Measurements from ENCODE around the gene HCN1.

HCN1 gene

DNA sequence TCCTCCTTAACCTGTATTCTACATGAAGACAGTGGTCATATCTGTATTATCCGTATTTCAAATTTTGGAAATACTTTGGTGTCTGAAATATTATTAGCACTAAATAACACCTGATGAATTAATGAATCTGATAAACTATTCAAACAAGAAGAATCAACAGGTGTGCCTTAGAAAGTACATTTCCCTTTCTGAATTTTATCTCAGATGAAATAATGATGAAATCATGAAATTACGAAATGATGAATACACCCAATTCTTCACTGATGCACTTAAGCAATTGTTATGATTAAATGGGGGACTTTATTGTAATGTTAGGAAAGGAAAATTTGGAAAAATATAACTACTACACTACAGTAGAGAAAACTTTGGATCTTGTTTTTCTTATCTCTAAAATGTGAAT, 313.6 kb downstream of the HCN1 start:
- CTCF ChIA-PET, result no interaction called here
- Histone ChIP-seq H3K27ac (ENCODE audit: extremely low read depth, low read depth, low read length) (no peak overlapping the region), H3K36me3 (ENCODE audit: control insufficient read depth in 2 of 2, insufficient read depth in 1 of 2, low read length in 2 of 2) (no peaks in the 10 kb centered on the region), H3K4me1 (ENCODE audit: control insufficient read depth, insufficient read depth, low read length) (no peaks in the 10 kb centered on the region), H3K4me3 (ENCODE audit: low read depth, low read length) (no peak overlapping the region), H3K9me3 (ENCODE audit: control insufficient read depth, insufficient read depth, low read depth, low read length) (no peaks in the 10 kb centered on the region)
- POLR2A ChIA-PET, result no interaction called here
- TF ChIP-seq, protein P1, sequence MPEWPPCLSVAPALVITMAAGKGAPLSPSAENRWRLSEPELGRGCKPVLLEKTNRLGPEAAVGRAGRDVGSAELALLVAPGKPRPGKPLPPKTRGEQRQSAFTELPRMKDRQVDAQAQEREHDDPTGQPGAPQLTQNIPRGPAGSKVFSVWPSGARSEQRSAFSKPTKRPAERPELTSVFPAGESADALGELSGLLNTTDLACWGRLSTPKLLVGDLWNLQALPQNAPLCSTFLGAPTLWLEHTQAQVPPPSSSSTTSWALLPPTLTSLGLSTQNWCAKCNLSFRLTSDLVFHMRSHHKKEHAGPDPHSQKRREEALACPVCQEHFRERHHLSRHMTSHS (tag by site-specific recombination; IDR thresholded peaks at IDR 0.05), result no peak
- peak; percentile 68 for TF ChIP-seq SCRT2 (tag by site-specific recombination; IDR thresholded peaks at IDR 0.05)
- TF ChIP-seq ZNF544 (tag by site-specific recombination; IDR thresholded peaks at IDR 0.05), result no peak

DNA sequence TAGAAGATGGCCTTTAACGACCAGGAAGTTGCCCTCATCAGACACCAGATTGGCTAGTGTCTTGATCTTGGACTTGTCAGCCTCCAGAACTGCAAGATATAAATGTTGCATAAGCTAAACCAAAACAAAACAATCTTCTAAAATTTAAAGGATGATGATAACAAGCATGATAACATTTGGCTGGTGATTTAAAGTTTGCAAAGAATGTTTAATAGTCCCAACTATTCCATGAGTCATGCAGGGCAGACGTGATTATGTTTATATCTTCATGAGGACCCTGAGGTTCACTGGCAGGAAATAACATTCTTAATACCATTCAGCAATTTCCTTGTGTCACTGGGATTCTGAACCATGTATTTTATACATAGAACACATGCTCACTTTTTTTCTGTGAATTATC, 319.8 kb downstream of the HCN1 start:
- ChIA-PET POLR2A (no interaction called here), CTCF (no interaction called here)
- H3K9me3 ChIP-seq (ENCODE audit: control insufficient read depth, insufficient read depth, low read depth, low read length), result no peaks in the 10 kb centered on the region
- H3K36me3 ChIP-seq (ENCODE audit: control insufficient read depth in 2 of 2, insufficient read depth in 1 of 2, low read length in 2 of 2), result no peaks in the 10 kb centered on the region
- H3K4me1 ChIP-seq (ENCODE audit: control insufficient read depth, insufficient read depth, low read length), result no peaks in the 10 kb centered on the region
- TF ChIP-seq, protein P2, sequence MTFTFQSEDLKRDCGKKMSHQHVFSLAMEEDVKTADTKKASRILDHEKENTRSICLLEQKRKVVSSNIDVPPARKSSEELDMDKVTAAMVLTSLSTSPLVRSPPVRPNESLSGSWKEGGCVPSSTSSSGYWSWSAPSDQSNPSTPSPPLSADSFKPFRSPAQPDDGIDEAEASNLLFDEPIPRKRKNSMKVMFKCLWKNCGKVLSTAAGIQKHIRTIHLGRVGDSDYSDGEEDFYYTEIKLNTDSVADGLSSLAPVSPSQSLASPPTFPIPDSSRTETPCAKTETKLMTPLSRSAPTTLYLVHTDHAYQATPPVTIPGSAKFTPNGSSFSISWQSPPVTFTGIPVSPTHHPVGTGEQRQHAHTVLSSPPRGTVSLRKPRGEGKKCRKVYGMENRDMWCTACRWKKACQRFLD (tag by site-specific recombination; IDR thresholded peaks at IDR 0.05), result no peak
- TF ChIP-seq ZIC2 (tag by site-specific recombination; IDR thresholded peaks at IDR 0.05) (no peak), SCRT2 (tag by site-specific recombination; IDR thresholded peaks at IDR 0.05) (no peak), ZNF677 (tag by site-specific recombination; IDR thresholded peaks at IDR 0.05) (no peak), ZNF140 (tag by site-specific recombination; IDR thresholded peaks at IDR 0.05) (no peak), IKZF3 (tag by site-specific recombination; IDR thresholded peaks at IDR 0.05) (no peak), ZSCAN30 (tag by site-specific recombination; IDR thresholded peaks at IDR 0.05) (no peak), ZNF654 (tag by site-specific recombination; IDR thresholded peaks at IDR 0.05; ENCODE audit: low read depth) (no peak), ZBTB7A (tag by site-specific recombination; IDR thresholded peaks at IDR 0.05; ENCODE audit: low read depth) (no peak), ZNF670 (tag by site-specific recombination; IDR thresholded peaks at IDR 0.05; ENCODE audit: low read depth) (no peak), BCL11B (tag by site-specific recombination; IDR thresholded peaks at IDR 0.05; ENCODE audit: low read depth) (no peak), ZNF747 (tag by site-specific recombination; IDR thresholded peaks at IDR 0.05) (no peak), ZNF266 (tag by site-specific recombination; IDR thresholded peaks at IDR 0.05; ENCODE audit: low read depth) (no peak), ZNF248 (tag by site-specific recombination; IDR thresholded peaks at IDR 0.05) (no peak), ZBTB21 (tag by site-specific recombination; IDR thresholded peaks at IDR 0.05) (no peak), ZNF211 (tag by site-specific recombination; IDR thresholded peaks at IDR 0.05; ENCODE audit: low read depth) (no peak), ZNF830 (tag by site-specific recombination; IDR thresholded peaks at IDR 0.05; ENCODE audit: low read depth) (no peak), SP7 (tag by site-specific recombination; IDR thresholded peaks at IDR 0.05) (no peak)
- TF ChIP-seq, protein P3, sequence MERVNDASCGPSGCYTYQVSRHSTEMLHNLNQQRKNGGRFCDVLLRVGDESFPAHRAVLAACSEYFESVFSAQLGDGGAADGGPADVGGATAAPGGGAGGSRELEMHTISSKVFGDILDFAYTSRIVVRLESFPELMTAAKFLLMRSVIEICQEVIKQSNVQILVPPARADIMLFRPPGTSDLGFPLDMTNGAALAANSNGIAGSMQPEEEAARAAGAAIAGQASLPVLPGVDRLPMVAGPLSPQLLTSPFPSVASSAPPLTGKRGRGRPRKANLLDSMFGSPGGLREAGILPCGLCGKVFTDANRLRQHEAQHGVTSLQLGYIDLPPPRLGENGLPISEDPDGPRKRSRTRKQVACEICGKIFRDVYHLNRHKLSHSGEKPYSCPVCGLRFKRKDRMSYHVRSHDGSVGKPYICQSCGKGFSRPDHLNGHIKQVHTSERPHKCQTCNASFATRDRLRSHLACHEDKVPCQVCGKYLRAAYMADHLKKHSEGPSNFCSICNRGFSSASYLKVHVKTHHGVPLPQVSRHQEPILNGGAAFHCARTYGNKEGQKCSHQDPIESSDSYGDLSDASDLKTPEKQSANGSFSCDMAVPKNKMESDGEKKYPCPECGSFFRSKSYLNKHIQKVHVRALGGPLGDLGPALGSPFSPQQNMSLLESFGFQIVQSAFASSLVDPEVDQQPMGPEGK (tag by site-specific recombination; IDR thresholded peaks at IDR 0.05), result no peak
- TF ChIP-seq, protein P4, sequence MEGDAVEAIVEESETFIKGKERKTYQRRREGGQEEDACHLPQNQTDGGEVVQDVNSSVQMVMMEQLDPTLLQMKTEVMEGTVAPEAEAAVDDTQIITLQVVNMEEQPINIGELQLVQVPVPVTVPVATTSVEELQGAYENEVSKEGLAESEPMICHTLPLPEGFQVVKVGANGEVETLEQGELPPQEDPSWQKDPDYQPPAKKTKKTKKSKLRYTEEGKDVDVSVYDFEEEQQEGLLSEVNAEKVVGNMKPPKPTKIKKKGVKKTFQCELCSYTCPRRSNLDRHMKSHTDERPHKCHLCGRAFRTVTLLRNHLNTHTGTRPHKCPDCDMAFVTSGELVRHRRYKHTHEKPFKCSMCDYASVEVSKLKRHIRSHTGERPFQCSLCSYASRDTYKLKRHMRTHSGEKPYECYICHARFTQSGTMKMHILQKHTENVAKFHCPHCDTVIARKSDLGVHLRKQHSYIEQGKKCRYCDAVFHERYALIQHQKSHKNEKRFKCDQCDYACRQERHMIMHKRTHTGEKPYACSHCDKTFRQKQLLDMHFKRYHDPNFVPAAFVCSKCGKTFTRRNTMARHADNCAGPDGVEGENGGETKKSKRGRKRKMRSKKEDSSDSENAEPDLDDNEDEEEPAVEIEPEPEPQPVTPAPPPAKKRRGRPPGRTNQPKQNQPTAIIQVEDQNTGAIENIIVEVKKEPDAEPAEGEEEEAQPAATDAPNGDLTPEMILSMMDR (tag by site-specific recombination; IDR thresholded peaks at IDR 0.05), result no peak
- no peak overlapping the region for H3K27ac ChIP-seq (ENCODE audit: extremely low read depth, low read depth, low read length)
- no peak overlapping the region for H3K4me3 ChIP-seq (ENCODE audit: low read depth, low read length)
